Measurements from ENCODE around the gene FAM114A1.
"Not testable (repeated sequence)": the region's sequence is repeated elsewhere in the genome, so short reads cannot be mapped to it uniquely, and the experiment has no call there.

Gene FAM114A1

GRCh38 chr4:38940476-38940875 is 72.9 kb downstream of the FAM114A1 start:
- no peak for DNase-seq

- not testable (repeated sequence) for DNase-seq
Measured at GRCh38 chr4:38941906-38942305, 74.3 kb downstream of the FAM114A1 start.

GRCh38 chr4:38943343-38943742 is 75.7 kb downstream of the FAM114A1 start:
- no peak for DNase-seq

GRCh38 chr4:38944440-38944839 is 76.8 kb downstream of the FAM114A1 start:
- no peak for DNase-seq

GRCh38 chr4:38946919-38947318 is 79.3 kb downstream of the FAM114A1 start:
- DNase-seq = no peak

- DNase-seq = no peak
Measured at GRCh38 chr4:38948551-38948950, 80.9 kb downstream of the FAM114A1 start.

- no peak for DNase-seq
Measured at GRCh38 chr4:38949411-38950051, 81.9 kb downstream of the FAM114A1 start.

- no peak for DNase-seq
Measured at GRCh38 chr4:38950159-38950558, 82.6 kb downstream of the FAM114A1 start.

- DNase-seq = no peak
Measured at GRCh38 chr4:38950734-38951133, 83.1 kb downstream of the FAM114A1 start.

GRCh38 chr4:38951598-38951997 is 84.0 kb downstream of the FAM114A1 start:
- no peak for DNase-seq

- DNase-seq = no peak
Measured at GRCh38 chr4:38952017-38952416, 84.4 kb downstream of the FAM114A1 start.

- no peak for DNase-seq
Measured at GRCh38 chr4:38954727-38955126, 87.1 kb downstream of the FAM114A1 start.

- no peak for DNase-seq
Measured at GRCh38 chr4:38955957-38956356, 88.4 kb downstream of the FAM114A1 start.

- no peak for DNase-seq
Measured at GRCh38 chr4:38957261-38957815, 89.7 kb downstream of the FAM114A1 start.

GRCh38 chr4:38957893-38958292 is 90.3 kb downstream of the FAM114A1 start:
- DNase-seq = no peak

GRCh38 chr4:38958453-38959190 is 91.0 kb downstream of the FAM114A1 start:
- no peak for DNase-seq

GRCh38 chr4:38959248-38959647 is 91.6 kb downstream of the FAM114A1 start:
- DNase-seq = not testable (repeated sequence)

- DNase-seq = no peak
Measured at GRCh38 chr4:38964942-38965775, 97.6 kb downstream of the FAM114A1 start.

- DNase-seq = no peak
Measured at GRCh38 chr4:38965866-38966265, 98.3 kb downstream of the FAM114A1 start.

GRCh38 chr4:38967260-38968095 is 99.9 kb downstream of the FAM114A1 start:
- no peak for DNase-seq

GRCh38 chr4:38968668-38969067 is 101.1 kb downstream of the FAM114A1 start:
- DNase-seq = no peak

GRCh38 chr4:38976308-38976707 is 108.7 kb downstream of the FAM114A1 start:
- DNase-seq = no peak
